IPS-18a (cell line): ENCODE data around the gene ZNF358.

Experiments used
- H3K27ac ChIP-seq: one replicate; pipeline ENCODE4 v1.5.1; 2013; ENCODE audit warnings: low read length
- H3K27me3 ChIP-seq: one replicate; pipeline ENCODE4 v1.6.1; 2013; ENCODE audit warnings: mild to moderate bottlenecking, low read length; ENCODE audit not compliant: control insufficient read depth, insufficient read depth
- H3K36me3 ChIP-seq: one replicate; pipeline ENCODE4 v1.6.1; 2013; ENCODE audit warnings: low read depth, low read length; ENCODE audit not compliant: control insufficient read depth
- H3K4me1 ChIP-seq: one replicate; pipeline ENCODE4 v1.6.1; 2013; ENCODE audit warnings: low read depth, low read length; ENCODE audit not compliant: control insufficient read depth
- H3K4me3 ChIP-seq: one replicate; pipeline ENCODE4 v1.5.1; 2013; ENCODE audit warnings: low read length
- H3K9ac ChIP-seq: one replicate; pipeline ENCODE4 v1.6.1; 2013; ENCODE audit warnings: mild to moderate bottlenecking, low read length, moderate library complexity
- H3K9me3 ChIP-seq: one replicate; pipeline ENCODE4 v1.6.1; 2013; ENCODE audit warnings: low read depth, low read length; ENCODE audit not compliant: control insufficient read depth

Gene ZNF358

DNA sequence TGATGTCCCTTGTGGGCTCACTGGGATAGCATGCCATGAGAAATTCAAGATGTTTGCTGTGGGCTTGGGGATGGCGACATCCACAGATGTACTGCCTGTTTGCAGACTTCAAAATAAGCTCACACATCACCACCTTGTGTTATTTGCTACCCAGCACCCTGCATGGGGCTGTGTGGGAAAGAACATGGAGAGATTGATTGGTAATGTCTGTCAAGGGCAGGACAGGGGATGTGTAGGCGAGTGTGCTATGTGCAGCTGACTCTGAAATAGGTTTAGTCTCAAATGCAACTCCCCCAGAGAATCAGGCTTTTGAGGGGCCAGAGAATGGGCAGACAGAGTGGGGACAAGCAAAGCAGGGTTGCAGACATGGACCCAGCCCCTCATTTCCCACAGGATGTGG is 44.4 kb downstream of the ZNF358 start:
- Histone ChIP-seq H3K9me3 (no peaks in the 10 kb centered on the region), H3K36me3 (peaks cover 22% of the 10 kb centered on the region), H3K27ac (no peak overlapping the region), H3K4me3 (no peak overlapping the region), H3K9ac (no peak overlapping the region), H3K27me3 (no peaks in the 10 kb centered on the region), H3K4me1 (no peaks in the 10 kb centered on the region)

DNA sequence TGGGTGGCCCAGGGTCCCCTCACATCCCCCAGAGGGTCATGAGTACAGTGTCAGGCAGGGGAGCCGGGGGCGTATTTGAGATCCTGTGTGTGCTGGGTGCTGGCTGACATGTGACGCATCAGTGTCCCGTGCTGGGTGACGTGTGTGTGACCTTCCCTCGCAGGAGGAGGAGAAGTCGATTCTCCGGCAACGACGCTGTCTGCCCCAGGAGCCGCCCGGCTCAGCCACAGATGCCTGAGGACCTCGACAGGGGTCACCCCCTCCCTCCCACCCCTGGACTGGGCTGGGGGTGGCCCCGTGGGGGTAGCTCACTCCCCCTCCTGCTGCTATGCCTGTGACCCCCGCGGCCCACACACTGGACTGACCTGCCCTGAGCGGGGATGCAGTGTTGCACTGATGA is 45.4 kb downstream of the ZNF358 start:
- H3K27me3 ChIP-seq: no peaks in the 10 kb centered on the region
- no peak overlapping the region for H3K9ac ChIP-seq
- no peak overlapping the region for H3K4me3 ChIP-seq
- H3K36me3 ChIP-seq: peaks cover 22% of the 10 kb centered on the region
- H3K27ac ChIP-seq: no peak overlapping the region
- no peaks in the 10 kb centered on the region for H3K4me1 ChIP-seq
- H3K9me3 ChIP-seq: no peaks in the 10 kb centered on the region

DNA sequence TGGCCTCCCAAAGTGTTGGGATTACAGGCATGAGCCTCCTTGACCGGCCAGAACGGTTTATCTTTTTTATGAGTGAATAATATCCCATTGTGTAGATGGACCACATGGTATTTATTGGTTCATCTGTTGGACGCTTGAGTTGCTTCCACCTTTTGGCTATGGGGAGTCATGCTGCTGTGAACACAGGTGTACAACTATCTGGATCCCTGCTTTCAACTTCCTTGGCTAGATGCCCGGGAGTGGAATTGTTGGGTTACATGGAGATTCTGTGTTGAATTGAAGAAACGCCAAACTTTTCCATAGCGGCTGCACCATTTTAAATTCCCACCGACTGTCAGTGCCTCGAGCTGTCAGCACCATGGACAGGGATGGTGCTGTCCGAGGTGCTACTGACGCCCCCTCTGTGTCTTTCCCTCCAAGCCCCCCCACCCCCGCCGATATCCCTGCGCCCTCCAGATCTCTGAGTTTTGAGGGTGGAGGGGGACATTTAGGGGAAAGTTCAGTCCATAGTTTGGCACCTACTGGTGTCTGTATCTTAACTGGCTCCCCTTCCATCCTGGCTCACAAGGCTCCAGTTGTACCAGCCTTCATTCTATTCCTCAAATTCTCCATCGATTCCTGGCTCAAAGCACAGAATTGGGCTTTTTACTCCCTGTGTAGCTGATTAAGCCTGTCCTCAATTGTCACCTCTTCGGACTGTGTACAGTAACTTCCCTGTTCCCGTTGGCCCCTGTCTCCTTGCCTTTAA is 46.9 kb downstream of the ZNF358 start:
- no peak overlapping the region for H3K9ac ChIP-seq
- no peak overlapping the region for H3K27ac ChIP-seq
- H3K36me3 ChIP-seq: peaks cover 11% of the 10 kb centered on the region
- H3K9me3 ChIP-seq: no peaks in the 10 kb centered on the region
- H3K4me1 ChIP-seq: no peaks in the 10 kb centered on the region
- no peak overlapping the region for H3K4me3 ChIP-seq
- H3K27me3 ChIP-seq: no peaks in the 10 kb centered on the region

DNA sequence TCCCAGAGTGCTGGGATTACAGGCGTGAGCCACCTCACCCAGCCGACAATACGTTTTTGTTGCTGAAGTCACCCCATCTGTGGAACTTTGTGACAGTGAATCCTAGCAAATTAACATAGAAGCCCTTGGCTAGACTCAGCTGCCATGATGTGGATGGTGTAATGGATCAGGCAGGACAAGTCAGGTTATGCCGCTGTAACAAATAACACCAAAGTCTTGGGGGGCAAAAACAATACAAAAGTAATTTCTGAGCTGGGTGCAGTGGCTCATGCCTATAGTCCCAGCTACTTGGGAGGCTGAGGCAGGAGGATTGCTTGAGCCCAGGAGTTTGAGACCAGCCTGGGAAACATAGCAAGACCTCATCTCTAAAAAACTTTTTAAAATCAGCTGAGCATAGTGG is 49.0 kb downstream of the ZNF358 start:
- Histone ChIP-seq H3K27ac (no peak overlapping the region), H3K27me3 (no peaks in the 10 kb centered on the region), H3K4me3 (no peak overlapping the region), H3K4me1 (no peaks in the 10 kb centered on the region), H3K9ac (no peak overlapping the region), H3K36me3 (no peaks in the 10 kb centered on the region), H3K9me3 (no peaks in the 10 kb centered on the region)

DNA sequence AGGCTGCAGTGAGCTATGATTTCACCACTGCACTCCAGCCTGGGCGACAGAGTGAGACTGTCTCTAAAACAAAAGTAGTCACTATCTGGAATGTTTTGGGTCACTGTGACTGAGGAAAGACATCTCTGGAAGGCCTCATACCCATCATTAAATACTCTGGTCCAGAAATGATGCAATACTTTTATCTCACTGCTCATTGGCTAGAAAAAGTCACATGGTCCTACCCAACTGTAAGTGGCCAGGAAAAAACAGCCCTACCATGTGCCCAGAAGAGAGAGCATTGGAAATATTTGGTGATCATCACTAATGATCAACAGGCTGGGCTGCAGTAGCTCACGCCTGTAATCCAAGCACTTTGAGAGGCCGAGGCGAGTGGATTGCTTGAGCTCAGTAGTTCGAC is 49.4 kb downstream of the ZNF358 start:
- Histone ChIP-seq H3K9me3 (no peaks in the 10 kb centered on the region), H3K27ac (no peak overlapping the region), H3K4me3 (no peak overlapping the region), H3K9ac (no peak overlapping the region), H3K27me3 (no peaks in the 10 kb centered on the region), H3K4me1 (no peaks in the 10 kb centered on the region), H3K36me3 (no peaks in the 10 kb centered on the region)
